Thyroid gland (tissue), 4 donors: Measurements from ENCODE around the gene UBA6. TPM values are rescaled to one million over a fixed set of nuclear protein-coding genes. Genes with fewer than 3 reads are reported as not detected.

ENCODE experiments used
- DNase-seq, 2 donors: peaks; one replicate each; pipeline ENCODE4 v3.0.0-alpha.2; 2019
- H3K27ac ChIP-seq, 3 donors: fragments of 200-600 bp; sonication (generic); 1 replicate in 2 of 3; 2 replicates in 1 of 3; pipeline ENCODE4 v1.5.1; 2016 to 2019; ENCODE audit warnings: mild to moderate bottlenecking in 1 of 3, moderate library complexity in 1 of 3
- H3K27me3 ChIP-seq: fragments of 200-600 bp; sonication (generic); one replicate; pipeline ENCODE4 v1.5.1; 2019
- H3K36me3 ChIP-seq, 2 donors: fragments of 200-600 bp; sonication (generic); one replicate each; pipeline ENCODE4 v1.5.1; 2016 to 2019
- H3K4me1 ChIP-seq, 2 donors: fragments of 200-600 bp; sonication (generic); one replicate each; pipeline ENCODE4 v1.5.1; 2017 to 2019
- H3K4me3 ChIP-seq, 3 donors: fragments of 200-600 bp; sonication (generic); replicated peaks in 1 of 3; 1 replicate in 2 of 3; 2 replicates in 1 of 3; pipeline ENCODE4 v1.5.1; 2016; ENCODE audit warnings: mild to moderate bottlenecking in 1 of 3
- H3K9me3 ChIP-seq: fragments of 200-600 bp; sonication (generic); one replicate; pipeline ENCODE4 v1.5.1; 2017
- CTCF ChIP-seq, 6 experiments: fragments of 200-600 bp in 3 of 6; fragments of 450-650 bp in 3 of 6; sonication (generic) in 3 of 6; IDR thresholded peaks; one replicate each; pipeline ENCODE4 v1.5.1; 2016 to 2019; ENCODE audit warnings: antibody characterized with exemption in 6 of 6, mild to moderate bottlenecking in 2 of 6, inconsistent platforms in 1 of 6, moderate library complexity in 1 of 6
- POLR2A ChIP-seq, 2 donors: fragments of 450-650 bp; IDR thresholded peaks; one replicate each; pipeline ENCODE4 v1.6.1; 2017; ENCODE audit warnings: antibody characterized with exemption in 2 of 2, mild to moderate bottlenecking in 2 of 2, moderate library complexity in 1 of 2
- WGBS, 2 donors: methylation state at CpG; one replicate each; pipeline ENCODE4 v1.1.5; 2017; 5-methylcytosine and 5-hydroxymethylcytosine counted together
- intact Hi-C: fragments of 100-400 bp; cut with DNase I; formaldehyde crosslinking; loops from one replicate; pipeline ENCODE4 v1.15.1; 2023
- total RNA-seq, 4 donors: library from RNA; depleted of rRNA; stranded (reverse); fragments of >200 nt; gene quantifications; one replicate each; pipeline ENCODE4 v1.2.3, GENCODE V29; 2016

The UBA6 gene
- total RNA-seq, 4 donors from 2014 or later: 31.9 to 180 (median 97.5) TPM

- WGBS, 2 donors: 94 to 100% methylated on average over 2 of the region's 2 CpGs
- H3K4me3 ChIP-seq: no peak overlapping the region
- H3K27me3 ChIP-seq: no peaks in the 10 kb centered on the region
- H3K9me3 ChIP-seq: no peaks in the 10 kb centered on the region
- H3K36me3 ChIP-seq: peaks cover 5 to 17% of the 10 kb centered on the region in 2 donors
- intact Hi-C loops: no loop called here
- H3K27ac ChIP-seq: no peak overlapping the region
- no peak for DNase-seq
- TF ChIP-seq POLR2A (IDR thresholded peaks at IDR 0.05) (no peak), CTCF (IDR thresholded peaks at IDR 0.05) (no peak)
- no peaks in the 10 kb centered on the region for H3K4me1 ChIP-seq
Observed at GRCh38 chr4:67680581-67681222, 20.3 kb downstream of the UBA6 start.

GRCh38 chr4:67678612-67679011, 22.3 kb downstream of the UBA6 start:
- H3K4me1 ChIP-seq: no peaks in the 10 kb centered on the region
- TF ChIP-seq CTCF (IDR thresholded peaks at IDR 0.05) (no peak), POLR2A (IDR thresholded peaks at IDR 0.05) (no peak)
- peaks cover 8 to 17% of the 10 kb centered on the region in 2 donors for H3K36me3 ChIP-seq
- 93 to 94% methylated on average over 2 of the region's 2 CpGs for WGBS, 2 donors
- no peaks in the 10 kb centered on the region for H3K9me3 ChIP-seq
- H3K27ac ChIP-seq: no peak overlapping the region
- H3K4me3 ChIP-seq: no peak overlapping the region
- DNase-seq: no peak
- intact Hi-C loops: no loop called here
- H3K27me3 ChIP-seq: no peaks in the 10 kb centered on the region

GRCh38 chr4:67674098-67674497, 26.9 kb downstream of the UBA6 start:
- H3K36me3 ChIP-seq: peaks cover 17 to 24% of the 10 kb centered on the region in 2 donors

GRCh38 chr4:67668315-67668714, 32.6 kb downstream of the UBA6 start:
- TF ChIP-seq POLR2A (IDR thresholded peaks at IDR 0.05) (no peak), CTCF (IDR thresholded peaks at IDR 0.05) (no peak)
- intact Hi-C loops: no loop called here
- Histone ChIP-seq H3K4me3 (no peak overlapping the region), H3K36me3 (peaks cover 3 to 32% of the 10 kb centered on the region in 2 donors), H3K27ac (no peak overlapping the region), H3K9me3 (no peaks in the 10 kb centered on the region), H3K4me1 (no peaks in the 10 kb centered on the region), H3K27me3 (no peaks in the 10 kb centered on the region)
- WGBS, 2 donors: 96 to 98% methylated on average over 3 of the region's 3 CpGs
- DNase-seq: no peak

More at GRCh38 chr4:67674098-67674497, 26.9 kb downstream of the UBA6 start:
- Histone ChIP-seq H3K9me3 (no peaks in the 10 kb centered on the region), H3K27me3 (no peaks in the 10 kb centered on the region), H3K27ac (no peak overlapping the region), H3K4me1 (no peaks in the 10 kb centered on the region), H3K4me3 (no peak overlapping the region)
- WGBS, 2 donors: 88 to 93% methylated on average over 2 of the region's 2 CpGs
- DNase-seq: no peak
- TF ChIP-seq CTCF (IDR thresholded peaks at IDR 0.05) (no peak), POLR2A (IDR thresholded peaks at IDR 0.05) (no peak)
- intact Hi-C loops: no loop called here

- H3K4me1 ChIP-seq: no peaks in the 10 kb centered on the region
- DNase-seq: no peak
- H3K27me3 ChIP-seq: no peaks in the 10 kb centered on the region
- H3K27ac ChIP-seq: no peak overlapping the region
- no peak overlapping the region for H3K4me3 ChIP-seq
- WGBS, 2 donors: 100% methylated on average over 4 of the region's 4 CpGs
- no peaks in the 10 kb centered on the region for H3K9me3 ChIP-seq
- intact Hi-C loops: no loop called here
- TF ChIP-seq CTCF (IDR thresholded peaks at IDR 0.05) (no peak), POLR2A (IDR thresholded peaks at IDR 0.05) (no peak)
- peaks cover 20 to 26% of the 10 kb centered on the region in 2 donors for H3K36me3 ChIP-seq
Observed at GRCh38 chr4:67660418-67660817, 40.5 kb downstream of the UBA6 start.
